Measurements from ENCODE around the gene BICRA. TPM values are rescaled to one million over a fixed set of nuclear protein-coding genes. Genes with fewer than 3 reads are reported as not detected.

BICRA gene
- total RNA-seq, 1 donor from 2014 or later, result 15.6 TPM

GRCh38 chr19:47653856-47654255 lies 44.9 kb downstream of the BICRA start:
- H3K4me3 Mint-ChIP-seq, result no peak overlapping the region
- no peaks in the 10 kb centered on the region for H3K4me1 ChIP-seq
- H3K27me3 Mint-ChIP-seq (ENCODE audit: insufficient read depth, low read depth), result no peaks in the 10 kb centered on the region
- H3F3A ChIP-seq (ENCODE audit: low read depth), result no peaks in the 10 kb centered on the region
- no peaks in the 10 kb centered on the region for H3K36me3 ChIP-seq
- peaks cover 6% of the 10 kb centered on the region for H3K9me3 Mint-ChIP-seq
- H2AFZ ChIP-seq (replicated peaks), result no peak overlapping the region
- no peak overlapping the region for H3K4me2 ChIP-seq
- no peak for TF ChIP-seq EZH2 (IDR thresholded peaks at IDR 0.05)
- TF ChIP-seq CTCF (IDR thresholded peaks at IDR 0.05), result no peak
- TF ChIP-seq EZH2phosphoT487 (IDR thresholded peaks at IDR 0.05), result no peak
- no peaks in the 10 kb centered on the region for H3K27me3 ChIP-seq
- no peak overlapping the region for H3K27ac ChIP-seq
- peaks cover 31% of the 10 kb centered on the region for H3K36me3 Mint-ChIP-seq
- H3K4me1 Mint-ChIP-seq, result peaks cover 9% of the 10 kb centered on the region
- H3K9me3 ChIP-seq (ENCODE audit: low read depth), result no peaks in the 10 kb centered on the region
- H3K9ac ChIP-seq, result no peak overlapping the region
- peaks cover 68% of the 10 kb centered on the region for H4K20me1 ChIP-seq (ENCODE audit: low read depth)
- no peak for DNase-seq (ENCODE audit: low spot score)
- H3K27ac Mint-ChIP-seq, result no peak overlapping the region
- H3K4me3 ChIP-seq, result no peak overlapping the region
- H3K79me2 ChIP-seq (ENCODE audit: low read depth), result peaks cover 92% of the 10 kb centered on the region

- Histone ChIP-seq H3K27me3 (no peaks in the 10 kb centered on the region), H3K4me2 (no peak overlapping the region), H3K4me1 (no peaks in the 10 kb centered on the region), H3K27ac (no peak overlapping the region), H3K36me3 (no peaks in the 10 kb centered on the region), H3K79me2 (ENCODE audit: low read depth) (peaks cover 76% of the 10 kb centered on the region), H2AFZ (replicated peaks) (no peak overlapping the region), H3F3A (ENCODE audit: low read depth) (no peaks in the 10 kb centered on the region), H3K9me3 (ENCODE audit: low read depth) (no peaks in the 10 kb centered on the region), H3K9ac (no peak overlapping the region), H3K4me3 (no peak overlapping the region), H4K20me1 (ENCODE audit: low read depth) (peaks cover 82% of the 10 kb centered on the region)
- Mint-ChIP-seq H3K4me1 (peaks cover 28% of the 10 kb centered on the region), H3K27ac (no peak overlapping the region), H3K27me3 (ENCODE audit: insufficient read depth, low read depth) (peaks cover 4% of the 10 kb centered on the region), H3K4me3 (no peak overlapping the region), H3K9me3 (no peaks in the 10 kb centered on the region), H3K36me3 (peaks cover 14% of the 10 kb centered on the region)
- no peak for TF ChIP-seq EZH2 (IDR thresholded peaks at IDR 0.05)
- no peak for TF ChIP-seq CTCF (IDR thresholded peaks at IDR 0.05)
- no peak for TF ChIP-seq EZH2phosphoT487 (IDR thresholded peaks at IDR 0.05)
- DNase-seq (ENCODE audit: low spot score), result no peak
These were observed 48.8 kb downstream of the BICRA start for GRCh38 chr19:47657719-47658118.

- Histone ChIP-seq H2AFZ (replicated peaks) (no peak overlapping the region), H4K20me1 (ENCODE audit: low read depth) (peaks cover 86% of the 10 kb centered on the region), H3F3A (ENCODE audit: low read depth) (no peaks in the 10 kb centered on the region), H3K4me3 (no peak overlapping the region), H3K4me2 (no peak overlapping the region), H3K27me3 (no peaks in the 10 kb centered on the region), H3K36me3 (no peaks in the 10 kb centered on the region), H3K27ac (no peak overlapping the region), H3K9me3 (ENCODE audit: low read depth) (no peaks in the 10 kb centered on the region), H3K4me1 (no peaks in the 10 kb centered on the region), H3K9ac (no peak overlapping the region), H3K79me2 (ENCODE audit: low read depth) (peaks cover 76% of the 10 kb centered on the region)
- H3K9me3 Mint-ChIP-seq, result no peaks in the 10 kb centered on the region
- H3K4me3 Mint-ChIP-seq, result no peak overlapping the region
- peaks cover 9% of the 10 kb centered on the region for H3K36me3 Mint-ChIP-seq
- DNase-seq (ENCODE audit: low spot score), result no peak
- peaks cover 4% of the 10 kb centered on the region for H3K27me3 Mint-ChIP-seq (ENCODE audit: insufficient read depth, low read depth)
- TF ChIP-seq CTCF (IDR thresholded peaks at IDR 0.05) (no peak), EZH2 (IDR thresholded peaks at IDR 0.05) (no peak), EZH2phosphoT487 (IDR thresholded peaks at IDR 0.05) (no peak)
- H3K4me1 Mint-ChIP-seq, result peaks cover 35% of the 10 kb centered on the region
- H3K27ac Mint-ChIP-seq, result peak overlapping the region; percentile 55
These were observed 49.8 kb downstream of the BICRA start for GRCh38 chr19:47658431-47659348.

All from neural progenitor cell (in vitro differentiated cells).